GM21528 (cell line): ENCODE data around the gene SLC8B1.

Source experiments
- ATAC-seq: cut with Tn5 transposase; IDR thresholded peaks from one replicate; pipeline ENCODE4 v1.9.1; 2021; ENCODE audit warnings: mild to moderate bottlenecking, moderate library complexity; ENCODE audit not compliant: unreplicated experiment, low FRiP score

Gene SLC8B1

GRCh38 chr12:113296557-113297213, 38.2 kb downstream of the SLC8B1 start:
- ATAC-seq, result no peak

GRCh38 chr12:113295886-113296556, 38.9 kb downstream of the SLC8B1 start:
- ATAC-seq, result no peak

DNA sequence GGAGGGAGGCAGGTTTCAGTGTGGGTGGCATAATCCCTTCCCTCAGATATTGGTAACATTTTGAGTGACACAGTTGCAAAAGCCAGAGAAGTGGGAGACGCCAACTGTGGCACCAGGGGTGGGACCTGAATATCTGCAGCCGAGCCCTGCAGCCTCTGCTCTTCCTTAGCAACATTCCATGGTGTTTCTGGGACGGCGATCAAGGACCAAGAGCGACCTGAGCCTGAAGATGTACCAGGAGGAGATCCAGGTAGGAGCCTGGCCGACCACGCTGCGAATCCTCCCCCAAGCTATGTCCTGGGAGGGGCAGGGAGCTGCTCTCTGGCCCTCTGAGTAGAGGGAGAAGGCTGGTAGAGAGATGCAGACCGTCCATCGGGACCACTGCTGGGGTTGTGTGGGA, 41.8 kb downstream of the SLC8B1 start:
- ATAC-seq, result no peak

- no peak for ATAC-seq
These were observed 42.4 kb downstream of the SLC8B1 start for GRCh38 chr12:113292547-113292946.

DNA sequence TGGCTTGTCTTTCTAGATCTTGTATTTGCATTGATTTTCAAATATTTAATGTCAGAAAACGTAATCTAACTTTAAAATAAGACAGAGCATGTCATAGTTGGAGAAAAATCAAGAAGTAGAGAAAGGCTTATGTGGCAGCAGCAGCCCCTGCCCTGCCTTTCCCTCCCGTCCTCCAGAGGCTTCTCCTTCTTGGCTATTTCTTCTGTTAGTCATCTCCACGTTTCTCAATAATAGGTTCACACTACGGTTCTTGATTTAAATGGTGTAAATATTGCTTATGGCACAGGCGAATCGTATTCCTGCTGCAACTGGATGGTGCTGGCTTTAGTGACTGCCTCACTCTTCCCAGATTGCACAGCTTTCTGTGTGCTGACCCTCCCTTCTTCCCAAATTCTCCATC, 42.8 kb downstream of the SLC8B1 start:
- ATAC-seq, result no peak

DNA sequence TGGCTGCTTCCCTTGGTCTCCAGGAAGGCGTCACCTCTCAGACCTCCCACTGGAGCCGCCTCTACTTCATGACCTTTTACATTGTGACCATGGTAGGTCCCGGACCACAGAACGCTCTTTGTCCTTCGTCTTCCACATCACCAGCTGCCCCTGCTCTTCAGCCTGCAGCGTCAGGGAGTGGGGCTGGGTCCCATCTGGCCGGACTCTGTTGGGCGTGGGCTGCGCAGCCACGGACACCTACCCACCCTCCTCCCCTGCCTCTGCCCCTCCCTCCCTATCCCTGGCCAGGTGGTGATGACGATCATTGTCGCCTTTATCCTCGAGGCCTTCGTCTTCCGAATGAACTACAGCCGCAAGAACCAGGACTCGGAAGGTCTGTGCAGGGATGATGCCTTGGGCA, 43.3 kb downstream of the SLC8B1 start:
- ATAC-seq, result no peak

DNA sequence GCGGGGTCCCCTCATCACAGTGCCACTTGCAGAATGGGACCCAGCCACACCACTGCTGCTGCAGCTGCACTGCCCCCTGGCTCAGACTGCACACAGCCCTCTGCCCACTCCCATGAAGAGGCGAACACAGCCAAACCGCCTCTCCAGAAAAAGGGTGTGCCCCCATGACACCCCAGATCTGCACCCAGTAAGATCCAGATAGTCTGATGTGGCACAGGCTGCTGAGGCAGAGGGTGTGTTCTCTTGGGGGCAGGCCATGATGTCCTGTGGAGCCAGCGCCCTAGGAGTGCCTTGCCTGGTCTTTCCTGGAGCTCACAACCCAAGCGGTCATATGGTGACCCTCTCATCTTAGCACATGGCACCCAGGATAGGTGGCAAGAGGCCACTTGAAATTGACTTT, 44.4 kb downstream of the SLC8B1 start:
- ATAC-seq, result no peak

- no peak for ATAC-seq
These were observed 45.5 kb downstream of the SLC8B1 start for GRCh38 chr12:113289361-113289760.

DNA sequence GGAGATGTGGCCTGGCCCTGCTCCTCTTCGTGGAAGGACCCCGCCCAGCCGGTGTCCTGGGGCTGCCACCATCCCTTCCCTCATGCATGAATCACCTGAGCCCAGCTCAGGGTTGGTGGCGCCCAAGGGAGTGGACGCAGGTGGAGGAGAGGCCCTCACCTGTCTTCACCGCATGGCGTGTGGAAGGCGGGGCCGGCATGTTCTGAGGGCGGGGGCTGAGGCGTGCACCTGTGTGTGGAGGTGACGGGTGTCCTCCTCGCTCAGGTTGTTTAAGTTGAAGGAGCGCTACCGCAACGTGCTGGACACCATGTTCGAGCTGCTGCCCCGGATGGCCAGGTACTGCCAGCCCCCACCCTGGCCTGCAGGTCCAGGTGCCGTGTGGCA, 47.0 kb downstream of the SLC8B1 start:
- no peak for ATAC-seq

GRCh38 chr12:113287146-113287898, 47.6 kb downstream of the SLC8B1 start:
- ATAC-seq, result no peak

GRCh38 chr12:113286712-113287111, 48.2 kb downstream of the SLC8B1 start:
- no peak for ATAC-seq

GRCh38 chr12:113285679-113286610, 49.0 kb downstream of the SLC8B1 start:
- ATAC-seq, result no peak

GRCh38 chr12:113284751-113285150, 50.2 kb downstream of the SLC8B1 start:
- ATAC-seq, result no peak

DNA sequence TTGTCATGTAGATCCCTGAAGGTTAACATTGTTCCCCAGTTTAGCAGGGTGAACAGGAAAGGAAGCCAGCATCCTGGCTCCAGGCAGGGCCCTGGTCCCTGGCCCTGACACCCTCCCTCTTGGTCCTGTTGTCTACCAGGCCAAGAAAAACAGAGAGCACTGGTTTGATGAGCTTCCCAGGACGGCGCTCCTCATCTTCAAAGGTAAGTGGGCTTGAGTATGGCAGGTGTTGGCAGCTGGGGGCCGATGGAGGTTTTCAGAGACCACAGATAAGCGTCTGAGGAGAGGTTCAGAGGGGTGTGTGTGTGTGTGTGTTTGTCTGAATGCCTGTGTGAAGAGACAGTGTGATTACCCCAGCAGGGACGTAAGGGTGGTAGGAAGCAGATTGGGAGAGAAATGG, 56.3 kb downstream of the SLC8B1 start:
- ATAC-seq, result no peak

- ATAC-seq, result no peak
These were observed 56.8 kb downstream of the SLC8B1 start for GRCh38 chr12:113278141-113278540.

DNA sequence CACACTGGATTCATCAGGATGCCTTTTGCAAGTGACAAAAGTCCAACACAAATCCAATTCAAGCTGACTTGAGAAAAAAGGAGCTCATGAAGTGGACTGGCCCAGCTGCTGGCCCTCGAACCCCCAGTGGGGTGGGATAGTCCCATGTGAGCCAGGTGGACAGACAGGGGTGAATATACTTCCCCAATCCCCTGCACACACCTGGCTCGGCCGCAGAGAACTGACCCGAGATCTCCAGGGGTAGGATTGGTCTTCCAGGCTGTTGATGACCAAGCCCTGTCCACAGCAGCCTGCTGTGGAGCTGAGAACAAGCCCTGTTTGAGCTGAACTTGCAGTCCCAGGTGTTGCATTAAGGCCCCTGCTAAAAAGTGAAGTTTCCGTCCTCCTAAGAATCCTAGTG, 57.4 kb downstream of the SLC8B1 start:
- no peak for ATAC-seq

DNA sequence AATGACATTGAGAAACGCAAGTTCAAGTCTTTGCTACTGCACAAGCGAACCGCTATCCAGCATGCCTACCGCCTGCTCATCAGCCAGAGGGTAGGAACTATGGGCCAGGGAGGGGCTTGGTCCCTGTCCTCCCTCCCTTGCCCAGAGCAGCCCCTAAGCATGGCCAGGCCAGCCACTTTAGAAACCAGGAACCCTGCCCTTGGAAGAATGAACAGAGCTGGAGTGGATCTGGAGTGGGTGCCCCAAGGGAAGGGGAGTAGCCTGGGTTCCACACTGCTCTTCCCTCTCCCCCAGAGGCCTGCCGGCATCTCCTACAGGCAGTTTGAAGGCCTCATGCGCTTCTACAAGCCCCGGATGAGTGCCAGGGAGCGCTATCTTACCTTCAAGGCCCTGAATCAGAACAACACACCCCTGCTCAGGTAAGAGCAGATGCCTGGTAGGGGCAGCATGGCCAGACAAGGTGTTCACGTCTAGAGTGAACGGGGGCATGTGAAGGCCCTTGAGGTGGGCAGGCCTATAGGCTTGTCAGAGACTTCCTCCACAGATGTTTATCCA, 57.9 kb downstream of the SLC8B1 start:
- no peak for ATAC-seq

- ATAC-seq, result no peak
These were observed 58.6 kb downstream of the SLC8B1 start for GRCh38 chr12:113276306-113276705.

GRCh38 chr12:113274848-113275247, 60.1 kb downstream of the SLC8B1 start:
- no peak for ATAC-seq

DNA sequence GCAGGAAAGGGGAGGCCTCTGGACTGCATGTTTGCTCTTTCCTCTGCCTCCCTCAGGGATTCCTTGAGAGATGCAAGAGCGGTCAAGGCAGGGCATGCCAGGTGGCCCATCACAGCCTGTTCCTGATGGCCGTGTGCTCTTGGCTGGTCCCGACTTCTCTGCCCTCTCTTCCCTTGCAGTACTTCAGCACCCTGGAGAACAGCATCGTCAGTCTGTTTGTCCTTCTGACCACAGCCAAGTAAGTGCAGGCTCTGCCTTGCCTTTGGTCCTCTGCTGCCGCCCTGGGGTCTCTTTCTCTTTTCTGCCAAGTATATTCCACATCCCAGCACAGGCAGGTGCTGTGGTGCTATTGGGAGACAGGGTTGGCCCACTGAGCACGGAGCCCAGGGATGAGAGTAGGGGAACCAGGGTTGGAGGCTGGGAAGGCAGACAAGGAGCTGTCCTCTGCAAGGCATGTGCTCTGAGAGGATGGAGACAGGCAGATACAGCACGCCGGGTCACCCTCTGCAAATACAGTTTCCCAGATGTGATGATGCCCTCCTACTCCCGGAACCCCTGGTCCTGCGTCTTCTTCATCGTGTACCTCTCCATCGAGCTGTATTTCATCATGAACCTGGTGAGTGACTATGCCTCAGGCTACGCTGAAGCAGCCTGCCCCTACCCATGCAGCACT, 61.7 kb downstream of the SLC8B1 start:
- no peak for ATAC-seq
